22Rv1 (cell line): ENCODE data around the gene SAE1.

ENCODE experiments used
- ZFX ChIP-seq: fragments of 450-650 bp; IDR thresholded peaks from 2 replicates; pipeline ENCODE4 v1.6.1; 2017; ENCODE audit warnings: antibody characterized with exemption, borderline replicate concordance
- TF ChIP-seq, protein P1 (sequence below): fragments of 450-650 bp; IDR thresholded peaks from 2 replicates; pipeline ENCODE4 v1.5.1; 2017; ENCODE audit warnings: mild to moderate bottlenecking

- TF ChIP-seq, protein P1, sequence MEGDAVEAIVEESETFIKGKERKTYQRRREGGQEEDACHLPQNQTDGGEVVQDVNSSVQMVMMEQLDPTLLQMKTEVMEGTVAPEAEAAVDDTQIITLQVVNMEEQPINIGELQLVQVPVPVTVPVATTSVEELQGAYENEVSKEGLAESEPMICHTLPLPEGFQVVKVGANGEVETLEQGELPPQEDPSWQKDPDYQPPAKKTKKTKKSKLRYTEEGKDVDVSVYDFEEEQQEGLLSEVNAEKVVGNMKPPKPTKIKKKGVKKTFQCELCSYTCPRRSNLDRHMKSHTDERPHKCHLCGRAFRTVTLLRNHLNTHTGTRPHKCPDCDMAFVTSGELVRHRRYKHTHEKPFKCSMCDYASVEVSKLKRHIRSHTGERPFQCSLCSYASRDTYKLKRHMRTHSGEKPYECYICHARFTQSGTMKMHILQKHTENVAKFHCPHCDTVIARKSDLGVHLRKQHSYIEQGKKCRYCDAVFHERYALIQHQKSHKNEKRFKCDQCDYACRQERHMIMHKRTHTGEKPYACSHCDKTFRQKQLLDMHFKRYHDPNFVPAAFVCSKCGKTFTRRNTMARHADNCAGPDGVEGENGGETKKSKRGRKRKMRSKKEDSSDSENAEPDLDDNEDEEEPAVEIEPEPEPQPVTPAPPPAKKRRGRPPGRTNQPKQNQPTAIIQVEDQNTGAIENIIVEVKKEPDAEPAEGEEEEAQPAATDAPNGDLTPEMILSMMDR: peak; percentile 95
- no peak for TF ChIP-seq ZFX
These were observed 99.7 kb downstream of the SAE1 start for GRCh38 chr19:47230054-47230920.
